HEK293 (cell line): Measurements from ENCODE around the gene KRTAP10-4.

Source experiments
- CTCF ChIA-PET: fragments of 350-600 bp; formaldehyde crosslinking; extraction: SDS; loops from one replicate; lab custom pipeline; 2021; ENCODE audit warnings: antibody characterized with exemption; lab: Yijun Ruan, JAX
- POLR2A ChIA-PET: fragments of 300-600 bp; formaldehyde crosslinking; extraction: SDS; loops from one replicate; lab custom pipeline; 2020; ENCODE audit warnings: antibody characterized with exemption, inconsistent platforms; lab: Yijun Ruan, JAX
- H3K27ac ChIP-seq: fragments of 200-500 bp; sonication (Bioruptor generic); 2 replicates; pipeline ENCODE4 v1.5.1; 2014; ENCODE audit warnings: low read depth, low read length, control low read depth, inconsistent platforms; ENCODE audit errors: extremely low read depth
- H3K36me3 ChIP-seq, 2 experiments: fragments of 200-500 bp in 1 of 2; sonication (Bioruptor generic) in 1 of 2; 1 replicate in 1 of 2; 2 replicates in 1 of 2; pipeline ENCODE4 v1.5.1; 2014 to 2017; ENCODE audit warnings: inconsistent platforms in 2 of 2, low read length in 2 of 2; ENCODE audit not compliant: control insufficient read depth in 2 of 2, insufficient read depth in 1 of 2
- H3K4me1 ChIP-seq: fragments of 200-500 bp; sonication (Bioruptor generic); 2 replicates; pipeline ENCODE4 v1.5.1; 2014; ENCODE audit warnings: mild to moderate bottlenecking, low read length, inconsistent platforms; ENCODE audit not compliant: control insufficient read depth, insufficient read depth
- H3K4me3 ChIP-seq: 2 replicates; pipeline ENCODE4 v1.5.1; 2011; ENCODE audit warnings: low read depth, mild to moderate bottlenecking, control low read depth, low read length, moderate library complexity
- H3K9me3 ChIP-seq: fragments of 200-500 bp; sonication (Bioruptor generic); 2 replicates; pipeline ENCODE4 v1.5.1; 2014; ENCODE audit warnings: low read depth, low read length, inconsistent platforms; ENCODE audit not compliant: control insufficient read depth, insufficient read depth
- HIC1 ChIP-seq: fragments of 450-650 bp; formaldehyde crosslinking; IDR thresholded peaks from 2 replicates; pipeline ENCODE4 v1.5.1; 2016; ENCODE audit warnings: missing biosample characterization, missing genetic modification characterization
- PRDM10 ChIP-seq: fragments of 450-650 bp; formaldehyde crosslinking; IDR thresholded peaks from 2 replicates; pipeline ENCODE4 v1.5.1; 2016; ENCODE audit warnings: missing biosample characterization, missing genetic modification characterization
- ZBTB1 ChIP-seq: fragments of 450-650 bp; formaldehyde crosslinking; IDR thresholded peaks from 2 replicates; pipeline ENCODE4 v1.5.1; 2016; ENCODE audit warnings: missing biosample characterization, missing genetic modification characterization
- ZBTB20 ChIP-seq: fragments of 450-650 bp; formaldehyde crosslinking; IDR thresholded peaks from 2 replicates; pipeline ENCODE4 v1.5.1; 2016; ENCODE audit warnings: missing biosample characterization, missing genetic modification characterization
- ZFP41 ChIP-seq: fragments of 450-650 bp; formaldehyde crosslinking; IDR thresholded peaks from 2 replicates; pipeline ENCODE4 v1.5.1; 2016; ENCODE audit warnings: missing biosample characterization, missing genetic modification characterization, borderline replicate concordance
- ZNF121 ChIP-seq: fragments of 450-650 bp; formaldehyde crosslinking; IDR thresholded peaks from 2 replicates; pipeline ENCODE4 v1.5.1; 2016; ENCODE audit warnings: missing biosample characterization, missing genetic modification characterization
- ZNF138 ChIP-seq: fragments of 450-650 bp; formaldehyde crosslinking; IDR thresholded peaks from 2 replicates; pipeline ENCODE4 v1.5.1; 2016; ENCODE audit warnings: missing biosample characterization, missing genetic modification characterization, borderline replicate concordance
- ZNF146 ChIP-seq: fragments of 450-650 bp; formaldehyde crosslinking; IDR thresholded peaks from 2 replicates; pipeline ENCODE4 v1.5.1; 2016; ENCODE audit warnings: missing biosample characterization, missing genetic modification characterization
- ZNF169 ChIP-seq: fragments of 450-650 bp; formaldehyde crosslinking; IDR thresholded peaks from 2 replicates; pipeline ENCODE4 v1.5.1; 2016; ENCODE audit warnings: missing biosample characterization, missing genetic modification characterization
- ZNF223 ChIP-seq: fragments of 450-650 bp; formaldehyde crosslinking; IDR thresholded peaks from 2 replicates; pipeline ENCODE4 v1.5.1; 2016; ENCODE audit warnings: missing biosample characterization, missing genetic modification characterization
- ZNF558 ChIP-seq: fragments of 450-650 bp; formaldehyde crosslinking; IDR thresholded peaks from 2 replicates; pipeline ENCODE4 v1.5.1; 2016; ENCODE audit warnings: missing biosample characterization, missing genetic modification characterization
- ZNF677 ChIP-seq: fragments of 450-650 bp; IDR thresholded peaks from 2 replicates; pipeline ENCODE4 v1.5.0; 2018; ENCODE audit warnings: missing biosample characterization, mild to moderate bottlenecking, missing genetic modification characterization, moderate library complexity
- ZNF707 ChIP-seq: fragments of 450-650 bp; formaldehyde crosslinking; IDR thresholded peaks from 2 replicates; pipeline ENCODE4 v1.5.1; 2016; ENCODE audit warnings: missing biosample characterization, missing genetic modification characterization
- ZNF785 ChIP-seq: fragments of 450-650 bp; formaldehyde crosslinking; IDR thresholded peaks from 2 replicates; pipeline ENCODE4 v1.5.1; 2016; ENCODE audit warnings: missing biosample characterization, missing genetic modification characterization
- ZSCAN16 ChIP-seq: fragments of 450-650 bp; formaldehyde crosslinking; IDR thresholded peaks from 2 replicates; pipeline ENCODE4 v1.5.1; 2016; ENCODE audit warnings: missing biosample characterization, missing genetic modification characterization
- ZSCAN30 ChIP-seq: fragments of 450-650 bp; IDR thresholded peaks from 2 replicates; pipeline ENCODE4 v1.5.1; 2018; ENCODE audit warnings: missing biosample characterization, mild to moderate bottlenecking, missing genetic modification characterization, moderate library complexity
- ZXDB ChIP-seq: fragments of 450-650 bp; formaldehyde crosslinking; IDR thresholded peaks from 2 replicates; pipeline ENCODE4 v1.5.1; 2016; ENCODE audit warnings: missing biosample characterization, missing genetic modification characterization
- TF ChIP-seq, protein P1 (sequence below): fragments of 450-650 bp; formaldehyde crosslinking; IDR thresholded peaks from 2 replicates; pipeline ENCODE4 v1.5.1; 2016; ENCODE audit warnings: missing biosample characterization, missing genetic modification characterization, borderline replicate concordance
- TF ChIP-seq, protein P2 (sequence below): fragments of 450-650 bp; formaldehyde crosslinking; optimal IDR thresholded peaks from 2 replicates; pipeline ENCODE3; 2016; ENCODE audit warnings: missing biosample characterization, mild to moderate bottlenecking, missing genetic modification characterization

KRTAP10-4 gene

GRCh38 chr21:44537930-44538911 lies 35.3 kb upstream of the KRTAP10-4 start:
- POLR2A ChIA-PET, result no interaction called here
- CTCF ChIA-PET, result no interaction called here
- H3K9me3 ChIP-seq, result no peaks in the 10 kb centered on the region
- H3K4me1 ChIP-seq, result no peaks in the 10 kb centered on the region
- no peak overlapping the region for H3K4me3 ChIP-seq
- H3K36me3 ChIP-seq, result no peaks in the 10 kb centered on the region
- no peak for TF ChIP-seq ZNF707 (tag by site-specific recombination)
- TF ChIP-seq, protein P1, sequence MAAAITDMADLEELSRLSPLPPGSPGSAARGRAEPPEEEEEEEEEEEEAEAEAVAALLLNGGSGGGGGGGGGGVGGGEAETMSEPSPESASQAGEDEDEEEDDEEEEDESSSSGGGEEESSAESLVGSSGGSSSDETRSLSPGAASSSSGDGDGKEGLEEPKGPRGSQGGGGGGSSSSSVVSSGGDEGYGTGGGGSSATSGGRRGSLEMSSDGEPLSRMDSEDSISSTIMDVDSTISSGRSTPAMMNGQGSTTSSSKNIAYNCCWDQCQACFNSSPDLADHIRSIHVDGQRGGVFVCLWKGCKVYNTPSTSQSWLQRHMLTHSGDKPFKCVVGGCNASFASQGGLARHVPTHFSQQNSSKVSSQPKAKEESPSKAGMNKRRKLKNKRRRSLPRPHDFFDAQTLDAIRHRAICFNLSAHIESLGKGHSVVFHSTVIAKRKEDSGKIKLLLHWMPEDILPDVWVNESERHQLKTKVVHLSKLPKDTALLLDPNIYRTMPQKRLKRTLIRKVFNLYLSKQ, result no peak
- TF ChIP-seq ZNF785, result no peak
- no peak for TF ChIP-seq PRDM10 (tag by site-specific recombination)
- TF ChIP-seq ZSCAN16 (tag by site-specific recombination), result no peak
- TF ChIP-seq ZBTB1 (tag by site-specific recombination), result no peak
- TF ChIP-seq ZNF146, result no peak
- no peak for TF ChIP-seq ZNF558
- TF ChIP-seq ZXDB (tag by site-specific recombination), result no peak
- no peak overlapping the region for H3K27ac ChIP-seq

- H3K4me3 ChIP-seq, result no peak overlapping the region
- no peaks in the 10 kb centered on the region for H3K9me3 ChIP-seq
- no peaks in the 10 kb centered on the region for H3K36me3 ChIP-seq
- no peaks in the 10 kb centered on the region for H3K4me1 ChIP-seq
- no peak overlapping the region for H3K27ac ChIP-seq
- ChIA-PET POLR2A (no interaction called here), CTCF (no interaction called here)
- TF ChIP-seq ZNF169 (tag by site-specific recombination) (no peak), ZFP41 (no peak), ZNF223 (no peak), ZNF138 (tag by site-specific recombination) (no peak), ZNF121 (no peak), ZNF677 (tag by site-specific recombination) (no peak), ZBTB20 (tag by site-specific recombination) (no peak), HIC1 (no peak), ZSCAN30 (tag by site-specific recombination) (no peak)
- TF ChIP-seq, protein P2, sequence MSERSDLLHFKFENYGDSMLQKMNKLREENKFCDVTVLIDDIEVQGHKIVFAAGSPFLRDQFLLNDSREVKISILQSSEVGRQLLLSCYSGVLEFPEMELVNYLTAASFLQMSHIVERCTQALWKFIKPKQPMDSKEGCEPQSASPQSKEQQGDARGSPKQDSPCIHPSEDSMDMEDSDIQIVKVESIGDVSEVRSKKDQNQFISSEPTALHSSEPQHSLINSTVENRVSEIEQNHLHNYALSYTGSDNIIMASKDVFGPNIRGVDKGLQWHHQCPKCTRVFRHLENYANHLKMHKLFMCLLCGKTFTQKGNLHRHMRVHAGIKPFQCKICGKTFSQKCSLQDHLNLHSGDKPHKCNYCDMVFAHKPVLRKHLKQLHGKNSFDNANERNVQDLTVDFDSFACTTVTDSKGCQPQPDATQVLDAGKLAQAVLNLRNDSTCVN (tag by site-specific recombination), result no peak
Observed at GRCh38 chr21:44539046-44539445, 34.5 kb upstream of the KRTAP10-4 start.
